Measurements from ENCODE around the gene RIMKLB. TPM values are rescaled to one million over a fixed set of nuclear protein-coding genes. Genes with fewer than 3 reads are reported as not detected.

RIMKLB gene
- total RNA-seq, 2 experiments from 2014 or later, result 4.6 to 4.9 TPM

GRCh38 chr12:8696442-8697090 lies 1.2 kb upstream of the RIMKLB start:
- Mint-ChIP-seq H3K4me1 (ENCODE audit: low read depth) (peaks cover 11% of the 10 kb centered on the region), H3K4me3 (peak overlapping the region; percentile 92), H3K27me3 (no peaks in the 10 kb centered on the region), H3K9me3 (no peaks in the 10 kb centered on the region), H3K27ac (no peak overlapping the region), H3K36me3 (no peaks in the 10 kb centered on the region)
- no peak for DNase-seq
- ChIA-PET CTCF (interaction anchor here (1.5 to 1.6 kb wide), 2 partner anchors 164 to 353 kb away, joined by 5 read pairs; no protein-coding TSS in a partner anchor), POLR2A (no interaction called here)
- intact Hi-C loops (cut with micrococcal nuclease), result loop anchor here (1.0 to 5.0 kb wide), 2 partner anchors 253 to 351 kb away; partner anchors contain the start of gene M6PR

GRCh38 chr12:8697120-8697475 lies 693 bp upstream of the RIMKLB start:
- H3K27ac Mint-ChIP-seq, result no peak overlapping the region
- intact Hi-C loops (cut with micrococcal nuclease), result loop anchor here (1.0 to 5.0 kb wide), 2 partner anchors 252 to 350 kb away; partner anchors contain the start of gene M6PR
- peak overlapping the region; percentile 92 for H3K4me3 Mint-ChIP-seq
- POLR2A ChIA-PET, result no interaction called here
- no peaks in the 10 kb centered on the region for H3K27me3 Mint-ChIP-seq
- CTCF ChIA-PET, result interaction anchor here (0.6 to 1.6 kb wide), 5 partner anchors 16 to 352 kb away, joined by 3 to 5 read pairs (median 5); no protein-coding TSS in a partner anchor
- DNase-seq, result no peak
- peaks cover 11% of the 10 kb centered on the region for H3K4me1 Mint-ChIP-seq (ENCODE audit: low read depth)
- H3K36me3 Mint-ChIP-seq, result no peaks in the 10 kb centered on the region
- no peaks in the 10 kb centered on the region for H3K9me3 Mint-ChIP-seq

DNA sequence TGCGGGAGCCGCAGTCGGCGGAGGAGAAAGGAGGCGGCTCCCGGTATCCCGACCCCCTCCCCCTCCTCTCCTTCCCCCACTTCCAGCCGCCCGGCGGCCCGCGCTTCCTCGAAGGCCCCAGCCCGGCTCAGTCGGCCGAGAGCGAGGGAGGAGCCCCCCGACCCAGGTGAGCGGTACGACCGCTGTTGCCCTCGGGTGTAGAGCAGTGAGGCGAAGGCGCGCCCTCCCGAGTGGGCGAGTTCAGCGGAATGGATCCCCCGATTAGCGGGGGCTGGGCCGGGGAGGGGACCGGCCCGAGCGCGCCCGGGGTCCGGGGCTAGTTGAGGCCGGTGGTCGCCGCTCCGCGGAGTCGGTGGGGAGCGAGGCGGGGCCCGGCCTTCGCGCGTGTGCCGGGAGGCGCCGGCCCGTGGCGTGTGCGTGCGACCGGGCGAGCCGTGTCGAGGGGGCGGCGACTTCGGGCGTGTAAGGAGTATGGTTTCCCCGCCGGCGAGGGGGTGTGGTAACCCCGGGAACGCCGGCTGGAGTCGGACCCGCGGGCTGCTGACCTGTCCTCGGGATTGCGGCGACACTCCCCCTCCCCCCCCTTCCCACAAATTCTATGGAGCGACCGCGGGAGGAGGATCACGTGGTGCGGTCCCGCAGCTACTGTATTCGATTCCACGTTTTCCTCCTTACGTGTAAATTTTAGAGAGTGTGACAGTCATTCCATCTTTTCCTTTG lies 501 bp downstream of the RIMKLB start:
- peak; percentile 53 for DNase-seq
- Mint-ChIP-seq H3K4me1 (ENCODE audit: low read depth) (peaks cover 11% of the 10 kb centered on the region), H3K36me3 (no peaks in the 10 kb centered on the region), H3K27ac (peak overlapping the region; percentile 69), H3K27me3 (no peaks in the 10 kb centered on the region), H3K4me3 (peak overlapping the region; percentile 92), H3K9me3 (no peaks in the 10 kb centered on the region)
- POLR2A ChIA-PET, result no interaction called here
- intact Hi-C loops (cut with micrococcal nuclease), result loop anchor here (5.0 kb wide), 1 partner anchor 349 kb away; no protein-coding TSS in a partner anchor
- CTCF ChIA-PET, result interaction anchor here (1.0 to 1.6 kb wide), 3 partner anchors 192 to 351 kb away, joined by 3 to 5 read pairs (median 5); no protein-coding TSS in a partner anchor

DNA sequence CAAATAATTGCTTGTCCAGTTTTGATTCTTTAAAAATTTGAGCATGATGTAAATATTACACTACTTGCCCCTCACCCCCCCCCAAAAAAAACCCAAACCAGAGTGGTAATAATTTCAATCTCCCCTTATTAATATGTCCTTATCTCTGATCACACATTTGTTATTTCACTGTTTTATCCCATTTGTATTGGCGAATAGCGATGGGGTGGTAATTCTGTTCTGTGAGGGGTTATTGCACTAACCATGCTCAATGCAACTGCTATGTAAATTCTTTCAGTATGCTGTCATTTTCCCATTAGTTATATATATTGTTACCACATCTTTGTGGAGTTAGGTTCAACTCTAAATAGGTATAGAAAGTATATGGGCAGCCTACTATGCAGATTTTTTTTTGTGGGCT lies 1.1 kb downstream of the RIMKLB start:
- intact Hi-C loops (cut with micrococcal nuclease), result loop anchor here (5.0 kb wide), 1 partner anchor 348 kb away; no protein-coding TSS in a partner anchor
- H3K9me3 Mint-ChIP-seq, result no peaks in the 10 kb centered on the region
- H3K4me3 Mint-ChIP-seq, result peak overlapping the region; percentile 92
- POLR2A ChIA-PET, result no interaction called here
- H3K4me1 Mint-ChIP-seq (ENCODE audit: low read depth), result peaks cover 11% of the 10 kb centered on the region
- H3K36me3 Mint-ChIP-seq, result no peaks in the 10 kb centered on the region
- no peak for DNase-seq
- no peak overlapping the region for H3K27ac Mint-ChIP-seq
- no peaks in the 10 kb centered on the region for H3K27me3 Mint-ChIP-seq
- CTCF ChIA-PET, result interaction anchor here (1.6 kb wide), 1 partner anchor 340 kb away, joined by 5 read pairs; no protein-coding TSS in a partner anchor

DNA sequence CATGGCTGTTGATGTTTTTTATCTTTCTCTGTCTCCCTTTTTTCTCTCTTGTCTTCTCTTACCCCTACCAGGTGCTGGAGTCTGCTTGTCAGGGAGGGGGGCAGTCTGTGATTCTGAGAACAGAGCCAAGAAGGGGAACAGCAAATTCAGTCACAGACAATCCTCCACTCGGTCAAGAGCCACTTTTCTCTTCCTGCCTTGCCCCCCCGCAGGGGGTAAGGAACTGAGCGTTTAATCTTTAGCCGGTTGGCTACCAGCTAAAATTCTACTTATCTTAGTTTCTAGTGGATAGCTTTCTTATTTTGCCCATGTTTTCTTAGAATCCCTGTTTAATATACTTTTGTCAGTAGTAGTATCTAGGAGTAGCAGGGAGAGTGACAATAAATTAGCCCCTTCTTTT lies 1.9 kb downstream of the RIMKLB start:
- no peaks in the 10 kb centered on the region for H3K9me3 Mint-ChIP-seq
- intact Hi-C loops (cut with micrococcal nuclease), result loop anchor here (5.0 kb wide), 1 partner anchor 348 kb away; no protein-coding TSS in a partner anchor
- DNase-seq, result no peak
- ChIA-PET POLR2A (no interaction called here), CTCF (no interaction called here)
- H3K27ac Mint-ChIP-seq, result no peak overlapping the region
- H3K36me3 Mint-ChIP-seq, result no peaks in the 10 kb centered on the region
- H3K27me3 Mint-ChIP-seq, result no peaks in the 10 kb centered on the region
- H3K4me1 Mint-ChIP-seq (ENCODE audit: low read depth), result peaks cover 11% of the 10 kb centered on the region
- H3K4me3 Mint-ChIP-seq, result peak overlapping the region; percentile 27

DNA sequence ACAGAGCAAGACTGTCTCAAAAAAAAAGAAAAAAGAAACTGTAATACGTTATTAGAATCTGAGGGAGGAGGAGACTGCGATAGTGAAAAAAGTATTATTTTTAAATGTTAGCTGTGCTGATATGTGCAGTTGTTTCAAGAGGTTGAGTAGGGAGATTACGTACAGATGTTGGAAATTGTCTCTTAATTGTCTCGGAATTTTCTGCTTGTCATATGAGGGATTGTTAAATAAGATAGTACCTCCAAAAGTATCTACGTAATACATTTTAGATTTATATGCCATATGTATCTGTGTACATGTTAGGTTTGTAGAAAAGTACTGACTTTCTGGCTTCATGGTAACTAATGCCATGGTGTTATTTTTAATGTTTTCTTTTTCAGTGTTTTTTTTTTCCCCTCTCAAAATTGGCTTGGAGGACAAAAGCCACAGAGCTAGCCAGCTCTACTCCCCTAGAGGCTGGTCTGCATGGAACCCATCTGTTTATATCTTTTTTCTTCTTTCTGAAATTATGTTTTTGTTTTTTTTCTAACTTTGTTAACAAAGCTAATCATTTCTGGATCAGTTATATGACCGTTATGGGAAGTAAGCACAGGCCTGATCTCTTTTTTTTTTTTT lies 3.4 kb downstream of the RIMKLB start:
- intact Hi-C loops (cut with micrococcal nuclease), result no loop called here
- ChIA-PET CTCF (interaction anchor here (1.1 kb wide), 1 partner anchor 19 kb away, joined by 3 read pairs; no protein-coding TSS in a partner anchor), POLR2A (no interaction called here)
- H3K4me3 Mint-ChIP-seq, result no peak overlapping the region
- no peaks in the 10 kb centered on the region for H3K9me3 Mint-ChIP-seq
- H3K27ac Mint-ChIP-seq, result no peak overlapping the region
- DNase-seq, result no peak
- no peaks in the 10 kb centered on the region for H3K36me3 Mint-ChIP-seq
- peaks cover 11% of the 10 kb centered on the region for H3K4me1 Mint-ChIP-seq (ENCODE audit: low read depth)
- H3K27me3 Mint-ChIP-seq, result no peaks in the 10 kb centered on the region

DNA sequence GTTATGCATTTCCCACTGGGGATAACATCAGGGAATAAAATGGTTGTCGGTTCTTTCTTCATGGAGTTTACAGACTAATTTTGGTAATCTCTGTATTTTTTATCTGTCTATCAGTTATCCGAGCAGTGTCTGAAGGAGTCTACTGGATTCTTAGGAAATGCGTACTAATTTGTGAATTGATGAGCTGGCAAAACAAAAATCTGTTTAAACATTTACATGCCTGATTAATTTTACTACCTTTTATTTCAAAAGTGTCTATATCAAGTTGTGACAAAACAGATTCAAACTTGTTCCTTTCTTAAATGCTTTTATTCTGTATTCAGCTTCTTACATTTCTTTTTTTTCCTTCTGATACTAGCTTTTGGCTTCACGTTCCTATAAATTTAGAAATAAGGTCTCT lies 4.4 kb downstream of the RIMKLB start:
- ChIA-PET CTCF (interaction anchor here (0.7 to 1.1 kb wide), 3 partner anchors 18 to 189 kb away, joined by 3 read pairs; no protein-coding TSS in a partner anchor), POLR2A (no interaction called here)
- Mint-ChIP-seq H3K4me1 (ENCODE audit: low read depth) (peaks cover 8% of the 10 kb centered on the region), H3K4me3 (no peak overlapping the region), H3K27me3 (no peaks in the 10 kb centered on the region), H3K36me3 (no peaks in the 10 kb centered on the region), H3K9me3 (no peaks in the 10 kb centered on the region), H3K27ac (no peak overlapping the region)
- intact Hi-C loops (cut with micrococcal nuclease), result no loop called here
- no peak for DNase-seq

DNA sequence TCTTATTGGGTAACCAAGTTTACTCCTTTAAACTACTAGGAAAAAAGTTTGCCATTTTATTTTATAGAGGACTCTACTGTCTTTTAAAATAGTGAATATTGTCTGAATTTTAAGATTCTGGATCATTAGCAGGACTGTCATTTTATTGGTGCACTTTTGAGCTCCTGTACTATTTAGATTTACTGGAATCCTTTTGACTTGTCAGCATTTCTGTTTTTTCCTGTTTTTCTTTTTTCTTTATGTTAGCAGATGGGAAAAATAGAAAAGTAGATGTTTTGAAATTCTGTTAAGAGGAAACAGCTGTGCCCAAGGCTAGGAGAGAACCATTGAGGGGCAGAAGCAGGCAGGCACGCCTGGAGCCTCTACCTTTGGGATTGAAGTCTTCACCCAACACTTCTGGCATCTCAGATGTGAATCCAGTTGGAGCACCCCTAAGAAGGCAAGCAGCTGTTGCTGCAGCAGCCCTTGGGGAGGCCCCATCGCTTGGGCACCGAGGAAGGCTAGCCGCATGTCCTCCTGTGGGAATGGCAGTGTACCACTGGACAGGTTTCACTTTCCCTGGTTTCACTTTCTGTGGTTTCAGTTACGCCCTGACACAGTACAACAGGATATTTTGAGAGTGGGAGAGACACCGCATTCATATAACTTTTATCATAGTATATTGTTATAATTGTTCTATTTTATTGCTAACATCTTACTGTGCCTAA lies 11.5 kb downstream of the RIMKLB start:
- no peaks in the 10 kb centered on the region for H3K9me3 Mint-ChIP-seq
- H3K4me3 Mint-ChIP-seq, result no peak overlapping the region
- CTCF ChIA-PET, result interaction anchor here (0.6 kb wide), 1 partner anchor 182 kb away, joined by 3 read pairs; no protein-coding TSS in a partner anchor
- POLR2A ChIA-PET, result no interaction called here
- H3K27ac Mint-ChIP-seq, result no peak overlapping the region
- H3K4me1 Mint-ChIP-seq (ENCODE audit: low read depth), result peaks cover 5% of the 10 kb centered on the region
- no peak for DNase-seq
- H3K27me3 Mint-ChIP-seq, result no peaks in the 10 kb centered on the region
- intact Hi-C loops (cut with micrococcal nuclease), result no loop called here
- H3K36me3 Mint-ChIP-seq, result no peaks in the 10 kb centered on the region

DNA sequence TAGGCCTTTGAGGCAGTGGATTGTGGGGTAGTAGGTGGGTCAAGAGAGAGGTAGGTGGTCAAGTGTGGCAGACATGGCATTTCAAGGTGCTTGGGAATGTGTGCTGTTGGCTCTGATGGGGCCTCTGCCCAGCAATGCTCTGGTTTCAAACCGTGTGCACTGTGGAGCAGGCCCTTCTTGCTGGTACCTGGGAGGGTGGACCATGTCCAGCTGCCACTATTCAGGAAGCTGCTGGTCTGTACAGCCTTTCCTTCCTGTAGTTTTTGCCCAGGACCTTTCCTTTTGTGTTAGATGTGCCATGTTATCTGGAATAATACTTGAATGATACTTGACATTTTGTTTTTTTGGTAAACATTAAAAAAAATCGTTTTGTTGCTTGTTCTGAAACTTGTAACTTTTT lies 14.8 kb downstream of the RIMKLB start:
- H3K27me3 Mint-ChIP-seq, result no peaks in the 10 kb centered on the region
- ChIA-PET POLR2A (no interaction called here), CTCF (interaction anchor here (0.7 kb wide), 1 partner anchor 148 kb away, joined by 3 read pairs; no protein-coding TSS in a partner anchor)
- peaks cover 5% of the 10 kb centered on the region for H3K4me1 Mint-ChIP-seq (ENCODE audit: low read depth)
- H3K36me3 Mint-ChIP-seq, result peaks cover 6% of the 10 kb centered on the region
- intact Hi-C loops (cut with micrococcal nuclease), result no loop called here
- H3K27ac Mint-ChIP-seq, result no peak overlapping the region
- H3K9me3 Mint-ChIP-seq, result no peaks in the 10 kb centered on the region
- no peak overlapping the region for H3K4me3 Mint-ChIP-seq
- no peak for DNase-seq

- Mint-ChIP-seq H3K27me3 (no peaks in the 10 kb centered on the region), H3K27ac (no peak overlapping the region), H3K9me3 (no peaks in the 10 kb centered on the region), H3K36me3 (peaks cover 7% of the 10 kb centered on the region), H3K4me3 (no peak overlapping the region), H3K4me1 (ENCODE audit: low read depth) (no peaks in the 10 kb centered on the region)
- intact Hi-C loops (cut with micrococcal nuclease), result no loop called here
- ChIA-PET POLR2A (no interaction called here), CTCF (interaction anchor here (1.4 kb wide), 1 partner anchor 168 kb away, joined by 3 read pairs; no protein-coding TSS in a partner anchor)
- DNase-seq, result no peak
Observed at GRCh38 chr12:8722286-8722800, 24.6 kb downstream of the RIMKLB start.

DNA sequence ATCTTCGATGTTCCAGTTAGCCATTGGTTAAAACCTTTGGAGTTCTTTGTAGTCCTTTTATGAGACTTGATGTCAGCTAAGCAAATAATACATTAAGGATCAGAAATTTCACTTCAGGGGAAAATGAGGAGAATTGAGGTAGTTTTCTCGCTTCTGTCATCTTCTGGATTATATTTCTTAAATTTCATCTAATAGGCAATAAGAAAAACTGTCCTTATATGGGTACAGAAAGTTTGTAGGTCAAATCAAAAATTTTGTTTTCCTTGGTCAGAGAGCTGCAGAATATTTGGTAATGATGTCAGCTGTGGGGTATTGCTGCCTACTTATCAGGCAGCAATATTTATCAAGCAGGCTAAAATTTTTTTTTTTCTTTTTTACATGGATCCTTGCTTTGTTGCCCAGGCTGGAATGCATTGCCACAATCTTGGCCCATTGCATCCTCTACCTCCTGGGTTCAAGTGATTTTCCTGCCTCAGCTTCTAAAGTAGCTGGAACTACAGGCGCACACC lies 37.1 kb downstream of the RIMKLB start:
- H3K27me3 Mint-ChIP-seq, result no peaks in the 10 kb centered on the region
- ChIA-PET CTCF (interaction anchor here (0.6 to 1.8 kb wide), 6 partner anchors 9 to 315 kb away, joined by 3 to 6 read pairs (median 3); no protein-coding TSS in a partner anchor), POLR2A (no interaction called here)
- peaks cover under 1% of the 10 kb centered on the region for H3K36me3 Mint-ChIP-seq
- intact Hi-C loops (cut with micrococcal nuclease), result no loop called here
- no peak for DNase-seq
- H3K27ac Mint-ChIP-seq, result no peak overlapping the region
- no peaks in the 10 kb centered on the region for H3K9me3 Mint-ChIP-seq
- H3K4me1 Mint-ChIP-seq (ENCODE audit: low read depth), result no peaks in the 10 kb centered on the region
- H3K4me3 Mint-ChIP-seq, result no peak overlapping the region

Data from activated CD4-positive, alpha-beta memory T cell treated with anti-CD3 and anti-CD28 coated beads for 36 hours (primary cell).